Right lung (tissue), 5 donors: Measurements from ENCODE around the gene BCDIN3D. TPM values are rescaled to one million over a fixed set of nuclear protein-coding genes. Genes with fewer than 3 reads are reported as not detected.

ENCODE experiments used
- DNase-seq, 2 donors: peaks; one replicate each; pipeline ENCODE4 v3.0.0-alpha.2; 2013
- polyA plus RNA-seq, 5 donors: library from polyadenylated mRNA; unstranded; fragments of 120-200 nt; gene quantifications; one replicate each; pipeline versions ENCODE4 v1.2.1 to v1.2.3, GENCODE V29; 2013; ENCODE audit warnings: inconsistent platforms in 1 of 5, low replicate concordance in 1 of 5; ENCODE audit not compliant: insufficient read length in 5 of 5, insufficient read depth in 1 of 5

The BCDIN3D gene
- polyA plus RNA-seq, 5 donors: 5.6 to 6.9 (median 6.2) TPM

- DNase-seq: no peak
These were observed 44.7 kb downstream of the BCDIN3D start for GRCh38 chr12:49798248-49798647.

- DNase-seq: no peak
These were observed 45.5 kb downstream of the BCDIN3D start for GRCh38 chr12:49797449-49797776.

- no peak for DNase-seq
These were observed 46.1 kb downstream of the BCDIN3D start for GRCh38 chr12:49796606-49797448.

- DNase-seq: no peak
These were observed 46.8 kb downstream of the BCDIN3D start for GRCh38 chr12:49796155-49796554.

- no peak for DNase-seq
These were observed 47.2 kb downstream of the BCDIN3D start for GRCh38 chr12:49795654-49796105.

- no peak for DNase-seq
These were observed 47.9 kb downstream of the BCDIN3D start for GRCh38 chr12:49794811-49795653.

GRCh38 chr12:49794021-49794420 is 48.9 kb downstream of the BCDIN3D start:
- DNase-seq: no peak

- no peak for DNase-seq
These were observed 49.3 kb downstream of the BCDIN3D start for GRCh38 chr12:49793620-49794019.

- DNase-seq: no peak
These were observed 49.8 kb downstream of the BCDIN3D start for GRCh38 chr12:49792976-49793580.

- DNase-seq: no peak
These were observed 50.5 kb downstream of the BCDIN3D start for GRCh38 chr12:49792181-49792970.

GRCh38 chr12:49791700-49792099 is 51.2 kb downstream of the BCDIN3D start:
- no peak for DNase-seq

GRCh38 chr12:49790741-49791555 is 52.0 kb downstream of the BCDIN3D start:
- DNase-seq: no peak

GRCh38 chr12:49789992-49790391 is 52.9 kb downstream of the BCDIN3D start:
- no peak for DNase-seq

- DNase-seq: no peak
These were observed 55.2 kb downstream of the BCDIN3D start for GRCh38 chr12:49787672-49788071.

Other genes starting within 250 kb of the BCDIN3D start
- 1 to 10 TPM; 1.3 to 3.5 (median 2.5) TPM for gene FAM186B, start 237.5 kb downstream of the BCDIN3D start, polyA plus RNA-seq
- 10 to 100 TPM; 18.1 to 25.3 (median 19.6) TPM for gene PRPF40B, start 219.5 kb downstream of the BCDIN3D start, polyA plus RNA-seq
- 10 to 100 TPM; 50.1 to 64.3 (median 52.5) TPM for gene FMNL3, start 135.7 kb downstream of the BCDIN3D start, polyA plus RNA-seq
- gene TMBIM6, start 101.5 kb downstream of the BCDIN3D start, polyA plus RNA-seq: 100 to 1,000 TPM; 430 to 538 (median 511) TPM
- gene NCKAP5L, start 14.7 kb downstream of the BCDIN3D start, polyA plus RNA-seq: 10 to 100 TPM; 13.4 to 25.7 (median 19.2) TPM
- gene FAIM2, start 60.8 kb upstream of the BCDIN3D start, polyA plus RNA-seq: 1 to 10 TPM in 1 of 5 donors, under 1 TPM in 4; 0.14 to 1.3 (median 0.57) TPM
- gene AQP2, start 107.6 kb upstream of the BCDIN3D start, polyA plus RNA-seq: under 1 TPM; 0.11 to 0.58 (median 0.17) TPM
- 10 to 100 TPM in 2 of 5 donors, 1 to 10 TPM in 3; 3.9 to 11.4 (median 8.4) TPM for gene AQP5, start 118.8 kb upstream of the BCDIN3D start, polyA plus RNA-seq
- gene AQP6, start 129.8 kb upstream of the BCDIN3D start, polyA plus RNA-seq: under 1 TPM; 0.22 to 0.45 (median 0.29) TPM
- 10 to 100 TPM; 33.4 to 80.0 (median 54.5) TPM for gene RACGAP1, start 182.4 kb upstream of the BCDIN3D start, polyA plus RNA-seq
- gene ASIC1, start 214.5 kb upstream of the BCDIN3D start, polyA plus RNA-seq: 10 to 100 TPM in 1 of 5 donors, 1 to 10 TPM in 4; 7.2 to 11.5 (median 9.0) TPM
- 100 to 1,000 TPM; 132 to 141 (median 139) TPM for gene SMARCD1, start 242.2 kb upstream of the BCDIN3D start, polyA plus RNA-seq